ENCODE measurements around the gene CORO2A.

DNA sequence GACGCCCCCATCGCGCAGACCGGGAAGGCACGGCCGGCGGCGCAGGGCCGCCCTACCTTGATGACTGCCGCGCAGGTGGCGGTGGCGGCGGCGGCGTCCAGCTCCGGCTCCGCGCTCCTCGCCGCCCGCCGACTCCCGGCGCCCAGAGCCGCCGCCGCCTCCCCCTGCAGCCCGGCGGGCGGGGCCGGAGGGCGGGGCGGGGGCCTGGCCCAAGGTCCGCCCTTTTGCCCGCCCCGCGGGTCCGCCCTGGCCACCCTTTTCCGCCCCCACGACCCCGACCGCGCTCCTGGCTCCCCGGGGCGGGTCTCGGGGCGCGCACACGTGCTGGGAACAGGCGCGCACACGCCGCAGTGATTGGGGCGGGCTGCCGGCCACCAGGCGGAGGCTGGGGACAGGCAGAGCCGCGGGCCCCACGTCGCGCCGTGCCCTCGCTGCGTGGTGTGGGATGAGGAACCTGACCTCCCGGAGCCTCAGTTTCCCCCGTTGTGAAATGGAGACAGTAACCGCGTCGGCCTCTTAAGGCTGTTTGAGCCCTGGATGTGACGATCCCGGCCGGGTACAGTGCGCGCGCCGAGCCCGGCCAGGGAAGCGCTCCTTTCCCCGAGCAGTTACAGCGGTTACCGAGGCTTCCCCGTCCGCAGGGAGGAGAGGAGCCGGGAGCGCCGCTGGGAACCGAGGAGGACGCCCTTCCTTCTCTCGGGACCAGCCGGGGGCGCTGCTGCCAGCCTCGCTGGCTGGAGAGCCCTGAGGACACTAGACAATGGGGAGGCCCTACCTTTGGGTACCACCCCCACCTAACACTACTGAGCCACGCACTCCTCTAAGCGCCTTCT is at the start of gene CORO2A:
- TF ChIP-seq POLR2AphosphoS5 (IDR thresholded peaks at IDR 0.05) = no peak
- TF ChIP-seq POLR2A (IDR thresholded peaks at IDR 0.05) = no peak
